Astrocyte (in vitro differentiated cells and primary cell): ENCODE results near the gene SLIT3.

Experiments used
- CTCF ChIP-seq: IDR thresholded peaks from 2 replicates; pipeline ENCODE4 v1.5.1; 2011; ENCODE audit warnings: low read depth, mild to moderate bottlenecking, inconsistent platforms, low read length, moderate library complexity; ENCODE audit not compliant: insufficient read depth
- EZH2 ChIP-seq: IDR thresholded peaks from 2 replicates; pipeline ENCODE4 v1.6.1; 2012; ENCODE audit warnings: mild to moderate bottlenecking, low read length, inconsistent platforms; ENCODE audit not compliant: insufficient read depth

- TF ChIP-seq CTCF (no peak), EZH2 (no peak)
These were observed 332.9 kb downstream of the SLIT3 start for GRCh38 chr5:168967882-168968620.
